H1 (cell line): ENCODE measurements around the gene C1D. TPM values are rescaled to one million over a fixed set of nuclear protein-coding genes. Genes with fewer than 3 reads are reported as not detected.

Experiments used
- CTCF ChIA-PET: fragments of 300-600 bp; sonication (Branson Sonifier 250); formaldehyde crosslinking; loops from one replicate; lab custom pipeline; 2021; ENCODE audit not compliant: partially characterized antibody; lab: Charles Lee
- POLR2A ChIA-PET: fragments of 300-600 bp; sonication (Branson Sonifier 250); formaldehyde crosslinking; loops from one replicate; lab custom pipeline; 2021; ENCODE audit warnings: inconsistent platforms; ENCODE audit not compliant: partially characterized antibody; lab: Charles Lee
- DNase-seq, 2 experiments: peaks; one replicate each; pipeline versions ENCODE4 v3.0.0 to v3.0.0-alpha.2; 2010 to 2022; ENCODE audit warnings: low spot score in 2 of 2, low read depth in 1 of 2, mixed read lengths in 1 of 2
- FAIRE-seq: peaks from 2 replicates; lab custom pipeline; 2011; peaks lifted over from hg19 to GRCh38; lab: Jason Lieb, UNC
- H2AFZ ChIP-seq: 2 replicates; pipeline ENCODE4 v1.8.1; 2012; ENCODE audit warnings: low read length, inconsistent platforms
- H2AK5ac ChIP-seq: 2 replicates; pipeline ENCODE4 v1.6.1; 2013; ENCODE audit warnings: low read depth, low read length
- H2BK120ac ChIP-seq: replicated peaks from 2 replicates; pipeline ENCODE3; 2013; ENCODE audit warnings: low read depth, low read length, inconsistent platforms
- H2BK12ac ChIP-seq: 2 replicates; pipeline ENCODE4 v1.6.1; 2013; ENCODE audit warnings: low read depth, low read length
- H2BK15ac ChIP-seq: 2 replicates; pipeline ENCODE4 v1.6.1; 2013; ENCODE audit warnings: low read length
- H2BK20ac ChIP-seq: 2 replicates; pipeline ENCODE4 v1.6.1; 2013; ENCODE audit warnings: low read length
- H2BK5ac ChIP-seq: 2 replicates; pipeline ENCODE4 v1.6.1; 2013; ENCODE audit warnings: low read depth, low read length
- H3K14ac ChIP-seq: 2 replicates; pipeline ENCODE4 v1.6.1; 2013; ENCODE audit warnings: inconsistent platforms; ENCODE audit not compliant: insufficient read length
- H3K18ac ChIP-seq: 2 replicates; pipeline ENCODE4 v1.6.1; 2013; ENCODE audit warnings: low read length; ENCODE audit errors: extremely low read depth
- H3K23ac ChIP-seq: 2 replicates; pipeline ENCODE4 v1.6.1; 2013; ENCODE audit warnings: inconsistent platforms; ENCODE audit not compliant: insufficient read length
- H3K23me2 ChIP-seq: 2 replicates; pipeline ENCODE4 v1.6.1; 2013; ENCODE audit warnings: low read depth, low read length
- H3K27ac ChIP-seq: 2 replicates; pipeline ENCODE4 v1.6.1; 2011; ENCODE audit warnings: low read depth, low read length, inconsistent platforms
- H3K27me3 ChIP-seq, 4 experiments: replicated peaks in 1 of 4; 1 replicate in 1 of 4; 2 replicates in 3 of 4; pipeline versions ENCODE4 v1.6.1 to v1.8.1; 2011 to 2013; ENCODE audit warnings: low read length in 3 of 4, mild to moderate bottlenecking in 3 of 4, inconsistent platforms in 2 of 4, mixed read lengths in 2 of 4, moderate library complexity in 1 of 4; ENCODE audit not compliant: control insufficient read depth in 3 of 4, insufficient read depth in 3 of 4; ENCODE audit errors: extremely low read depth in 1 of 4
- H3K36me3 ChIP-seq, 4 experiments: 2 replicates each; pipeline versions ENCODE4 v1.6.1 to v1.8.1; 2011 to 2013; ENCODE audit warnings: mild to moderate bottlenecking in 4 of 4, low read length in 3 of 4, moderate library complexity in 2 of 4, control low read depth in 1 of 4, inconsistent platforms in 1 of 4; ENCODE audit not compliant: insufficient read depth in 4 of 4, control insufficient read depth in 2 of 4
- H3K4ac ChIP-seq: replicated peaks from 2 replicates; pipeline ENCODE3; 2013; ENCODE audit warnings: low read length, low read depth, mixed read lengths, inconsistent platforms; ENCODE audit not compliant: insufficient read length
- H3K4me1 ChIP-seq, 4 experiments: replicated peaks in 1 of 4; 1 replicate in 1 of 4; 2 replicates in 3 of 4; pipeline versions ENCODE4 v1.6.1 to v1.8.1; 2011 to 2013; ENCODE audit warnings: low read length in 3 of 4, inconsistent platforms in 2 of 4, mixed read lengths in 1 of 4; ENCODE audit not compliant: insufficient read depth in 4 of 4, control insufficient read depth in 3 of 4
- H3K4me2 ChIP-seq, 2 experiments: 2 replicates each; pipeline versions ENCODE4 v1.6.1 to v1.8.1; 2011 to 2013; ENCODE audit warnings: low read depth in 2 of 2, low read length in 2 of 2, control low read depth in 1 of 2, inconsistent platforms in 1 of 2, mild to moderate bottlenecking in 1 of 2; ENCODE audit not compliant: insufficient read depth in 1 of 2
- H3K4me3 ChIP-seq, 4 experiments: fragments of 200-600, 300-600 bp in 1 of 4; sonication (generic), shearing (Covaris generic), sonication (Bioruptor Twin) in 1 of 4; 2 replicates each; pipeline versions ENCODE4 v1.5.1 to v1.8.1; 2011 to 2016; ENCODE audit warnings: low read length in 4 of 4, low read depth in 3 of 4, control low read depth in 2 of 4, inconsistent platforms in 2 of 4, mild to moderate bottlenecking in 2 of 4, mixed read lengths in 1 of 4, moderate library complexity in 1 of 4; ENCODE audit not compliant: insufficient read depth in 2 of 4; ENCODE audit errors: extremely low read depth in 1 of 4
- H3K56ac ChIP-seq: replicated peaks from 2 replicates; pipeline ENCODE3; 2013; ENCODE audit warnings: low read depth, mild to moderate bottlenecking, mixed read lengths, low read length, inconsistent platforms; ENCODE audit not compliant: insufficient read length
- H3K79me1 ChIP-seq: 2 replicates; pipeline ENCODE4 v1.6.1; 2013; ENCODE audit warnings: low read depth, low read length, control low read depth
- H3K79me2 ChIP-seq, 2 experiments: 2 replicates each; pipeline versions ENCODE4 v1.6.1 to v1.8.1; 2012 to 2013; ENCODE audit warnings: low read length in 2 of 2, mild to moderate bottlenecking in 2 of 2, inconsistent platforms in 1 of 2; ENCODE audit not compliant: insufficient read depth in 2 of 2, control insufficient read depth in 1 of 2
- H3K9ac ChIP-seq, 4 experiments: replicated peaks in 1 of 4; 1 replicate in 1 of 4; 2 replicates in 3 of 4; pipeline versions ENCODE4 v1.6.1 to v1.8.1; 2011 to 2013; ENCODE audit warnings: low read depth in 3 of 4, low read length in 3 of 4, control low read depth in 2 of 4, mild to moderate bottlenecking in 2 of 4, moderate library complexity in 2 of 4, inconsistent platforms in 1 of 4; ENCODE audit errors: extremely low read depth in 1 of 4
- H3K9me3 ChIP-seq, 2 experiments: 2 replicates each; pipeline versions ENCODE4 v1.6.1 to v1.8.1; 2012 to 2013; ENCODE audit warnings: mild to moderate bottlenecking in 2 of 2, moderate library complexity in 2 of 2, control low read depth in 1 of 2, inconsistent platforms in 1 of 2, low read depth in 1 of 2, low read length in 1 of 2, mixed read lengths in 1 of 2; ENCODE audit not compliant: insufficient read depth in 2 of 2
- H4K20me1 ChIP-seq, 2 experiments: replicated peaks in 1 of 2; 2 replicates each; pipeline versions ENCODE3 to v1.8.1; 2011 to 2013; ENCODE audit warnings: inconsistent platforms in 2 of 2, low read length in 2 of 2, mild to moderate bottlenecking in 1 of 2; ENCODE audit not compliant: insufficient read depth in 2 of 2, control insufficient read depth in 1 of 2
- H4K5ac ChIP-seq: 2 replicates; pipeline ENCODE4 v1.6.1; 2013; ENCODE audit warnings: low read length, low read depth, mixed read lengths, inconsistent platforms; ENCODE audit not compliant: insufficient read length
- H4K8ac ChIP-seq: 2 replicates; pipeline ENCODE4 v1.8.0; 2013; ENCODE audit warnings: mild to moderate bottlenecking, moderate library complexity, low read length, inconsistent platforms; ENCODE audit not compliant: insufficient read depth; ENCODE audit errors: extremely low read depth
- H4K91ac ChIP-seq: replicated peaks from 2 replicates; pipeline ENCODE3; 2013; ENCODE audit warnings: low read length, mixed read lengths, inconsistent platforms; ENCODE audit not compliant: insufficient read length
- CBX5 ChIP-seq: fragments of 300-800, 300-1000 bp; sonication (generic); IDR thresholded peaks from 2 replicates; pipeline ENCODE4 v1.7.1; 2016; ENCODE audit warnings: antibody characterized with exemption, low read length, low read depth
- CREB1 ChIP-seq: IDR thresholded peaks from 2 replicates; pipeline ENCODE4 v1.6.1; 2012; ENCODE audit warnings: inconsistent platforms
- FOSL1 ChIP-seq: IDR thresholded peaks from 2 replicates; pipeline ENCODE4 v1.6.1; 2011; ENCODE audit warnings: mild to moderate bottlenecking, low read depth, low read length, moderate library complexity; ENCODE audit not compliant: insufficient read depth
- GTF2F1 ChIP-seq: IDR thresholded peaks from 2 replicates; pipeline ENCODE4 v1.6.1; 2012; ENCODE audit warnings: low read depth, low read length, improper control_type of control experiment, borderline replicate concordance
- SIRT6 ChIP-seq: IDR thresholded peaks from one replicate; pipeline ENCODE4 v1.7.1; 2012; ENCODE audit warnings: low read length, inconsistent platforms
- TAF7 ChIP-seq: optimal IDR thresholded peaks from 2 replicates; pipeline ENCODE3; 2011; ENCODE audit warnings: low read depth, mild to moderate bottlenecking, inconsistent platforms, low read length, moderate library complexity, borderline replicate concordance
- YY1 ChIP-seq: IDR thresholded peaks from 2 replicates; pipeline ENCODE4 v1.6.1; 2011; ENCODE audit warnings: low read depth, mild to moderate bottlenecking, low read length
- WGBS, 2 experiments: shearing (Covaris generic) in 1 of 2; methylation state at CpG; one replicate each; pipeline versions ENCODE4 v1.1.6 to v1.1.7; 2013 to 2015; ENCODE audit warnings: low lambda C conversion rate in 2 of 2, mixed read lengths in 2 of 2, inconsistent platforms in 1 of 2, low coverage in 1 of 2, missing lambda C conversion rate in 1 of 2; ENCODE audit not compliant: insufficient replicate concordance in 2 of 2, insufficient coverage in 1 of 2, insufficient read length in 1 of 2; ENCODE audit errors: extremely low coverage in 1 of 2, missing lambda C conversion rate in 1 of 2; 5-methylcytosine and 5-hydroxymethylcytosine counted together
- polyA plus RNA-seq, 7 experiments: library from polyadenylated mRNA; depleted of rRNA in 3 of 7; stranded (reverse) in 5 of 7; unstranded in 2 of 7; fragments of >200 nt in 5 of 7; fragments of 200-250 nt in 2 of 7; gene quantifications; 1 replicate in 5 of 7; 2 replicates in 1 of 7; 4 replicates in 1 of 7; pipeline versions ENCODE4 v1.2.1 to v1.2.3, GENCODE V29; 2011 to 2013; ENCODE audit warnings: missing spikeins in 2 of 7, mixed read lengths in 2 of 7
- total RNA-seq: library from RNA; stranded (reverse); fragmentation: NEBNext Ultra II Directional; extraction: Animal tissue kit (Norgen Biotek cat#: 25700); gene quantifications from 2 replicates; pipeline ENCODE4 v1.2.1, GENCODE V29; 2021

C1D gene
- total and polyA plus RNA-seq, 2 of the 8 experiments (the other 6 are each of a cell fraction or from before 2014, with no cell fraction given), result 17.5 to 24.1 TPM

- no peak overlapping the region for H2BK12ac ChIP-seq
- no peak overlapping the region for H2BK20ac ChIP-seq
- H4K91ac ChIP-seq, result no peak overlapping the region
- H3K14ac ChIP-seq, result no peak overlapping the region
- no peaks in the 10 kb centered on the region for H3K4me1 ChIP-seq
- FAIRE-seq (no peak), DNase-seq (no peak)
- no peaks in the 10 kb centered on the region for H3K79me2 ChIP-seq
- TF ChIP-seq FOSL1, result no peak
- no peak for TF ChIP-seq TAF7
- TF ChIP-seq CBX5, result no peak
- no peak for TF ChIP-seq YY1
- no peak for TF ChIP-seq GTF2F1
- TF ChIP-seq SIRT6, result no peak
- TF ChIP-seq CREB1, result no peak
- 74% methylated on average over 3 of the region's 3 CpGs; no CpG with 5 or more reads in 1 of the 2 experiments for WGBS, 2 experiments
- H2BK120ac ChIP-seq, result no peak overlapping the region
- no peaks in the 10 kb centered on the region for H3K27me3 ChIP-seq
- no peak overlapping the region for H3K9ac ChIP-seq
- no peak overlapping the region for H3K27ac ChIP-seq
- no peak overlapping the region for H4K5ac ChIP-seq
- no peak overlapping the region for H3K23ac ChIP-seq
- no peak overlapping the region for H3K56ac ChIP-seq
- ChIA-PET POLR2A (interaction anchor here (1.1 to 1.6 kb wide), 2 partner anchors 12 to 45 kb away, joined by 3 to 5 read pairs; partner anchors contain the start of gene C1D), CTCF (interaction anchor here (0.7 to 1.6 kb wide), 2 partner anchors 14 to 21 kb away, joined by 3 to 9 read pairs; no protein-coding TSS in a partner anchor)
- H3K9me3 ChIP-seq, result no peaks in the 10 kb centered on the region
- no peak overlapping the region for H3K4me2 ChIP-seq
- no peak overlapping the region for H4K8ac ChIP-seq
- no peak overlapping the region for H2BK5ac ChIP-seq
- no peak overlapping the region for H3K4me3 ChIP-seq
- no peaks in the 10 kb centered on the region for H3K36me3 ChIP-seq
- no peak overlapping the region for H3K18ac ChIP-seq
- no peaks in the 10 kb centered on the region for H4K20me1 ChIP-seq
- no peak overlapping the region for H3K4ac ChIP-seq
- H3K23me2 ChIP-seq, result no peaks in the 10 kb centered on the region
- H2BK15ac ChIP-seq, result no peak overlapping the region
- H2AFZ ChIP-seq, result no peak overlapping the region
- H2AK5ac ChIP-seq, result 0 out of 2 replicates have a peak overlapping the region, but pooled peaks have one; percentile 34
- no peaks in the 10 kb centered on the region for H3K79me1 ChIP-seq
These were observed 45.3 kb upstream of the C1D start for GRCh38 chr2:68108120-68108519.
